Endothelial cell of umbilical vein (primary cell): ENCODE results near the gene TRIM3. TPM values are rescaled to one million over a fixed set of nuclear protein-coding genes. Genes with fewer than 3 reads are reported as not detected.

Experiments used
- BruUV-seq: library from RNA; stranded (reverse); fragments of 400-500 nt; replicated peaks from 2 replicates; lab custom pipeline; 2021; lab: Mats Ljungman, UMichigan
- CTCF ChIA-PET: fragments of 300-600, 350-600 bp; sonication (Branson Sonifier 250); formaldehyde crosslinking; loops from one replicate; lab custom pipeline; 2021; ENCODE audit warnings: antibody characterized with exemption, inconsistent platforms; lab: Charles Lee
- POLR2A ChIA-PET: fragments of 300-600, 350-600 bp; sonication (Branson Sonifier 250); formaldehyde crosslinking; loops from one replicate; lab custom pipeline; 2021; ENCODE audit warnings: antibody characterized with exemption, inconsistent platforms; lab: Charles Lee
- DNase-seq: peaks from one replicate; pipeline ENCODE4 v3.0.0-alpha.2; 2011; ENCODE audit warnings: low read depth, low spot score
- FAIRE-seq: peaks from 2 replicates; lab custom pipeline; 2011; peaks lifted over from hg19 to GRCh38; lab: Jason Lieb, UNC
- H2AFZ ChIP-seq: 2 replicates; pipeline ENCODE4 v1.6.0; 2012; ENCODE audit warnings: low read depth, low read length, control low read depth, inconsistent platforms
- H3K27ac ChIP-seq: 2 replicates; pipeline ENCODE4 v1.5.1; 2011; ENCODE audit warnings: low read depth, mild to moderate bottlenecking, control low read depth, low read length, moderate library complexity; ENCODE audit not compliant: insufficient read depth
- H3K27me3 ChIP-seq, 2 experiments: 2 replicates each; pipeline versions ENCODE4 v1.6.0 to v1.6.1; 2011; ENCODE audit warnings: low read length in 2 of 2, mixed read lengths in 1 of 2; ENCODE audit not compliant: control insufficient read depth in 2 of 2, insufficient read depth in 2 of 2
- H3K36me3 ChIP-seq, 2 experiments: 2 replicates in 1 of 2; 3 replicates in 1 of 2; pipeline ENCODE4 v1.5.1; 2011; ENCODE audit warnings: low read length in 2 of 2, mild to moderate bottlenecking in 1 of 2, moderate library complexity in 1 of 2; ENCODE audit not compliant: control insufficient read depth in 2 of 2, insufficient read depth in 2 of 2; ENCODE audit errors: extremely low read depth in 1 of 2
- H3K4me1 ChIP-seq: 3 replicates; pipeline ENCODE4 v1.5.1; 2011; ENCODE audit warnings: mild to moderate bottlenecking, low read length; ENCODE audit not compliant: control insufficient read depth, insufficient read depth; ENCODE audit errors: extremely low read depth
- H3K4me2 ChIP-seq: 2 replicates; pipeline ENCODE4 v1.6.1; 2011; ENCODE audit warnings: low read length, control low read depth, mixed read lengths; ENCODE audit not compliant: insufficient read depth
- H3K4me3 ChIP-seq, 3 experiments: fragments of 200-600 bp in 1 of 3; sonication (generic), shearing (Covaris generic) in 1 of 3; replicated peaks in 1 of 3; 2 replicates each; pipeline ENCODE4 v1.5.1; 2011 to 2016; ENCODE audit warnings: control low read depth in 3 of 3, low read length in 3 of 3, mild to moderate bottlenecking in 2 of 3, inconsistent platforms in 1 of 3, low read depth in 1 of 3, moderate library complexity in 1 of 3; ENCODE audit not compliant: insufficient read depth in 1 of 3
- H3K79me2 ChIP-seq: 2 replicates; pipeline ENCODE4 v1.6.0; 2012; ENCODE audit warnings: low read length, inconsistent platforms; ENCODE audit not compliant: control insufficient read depth, insufficient read depth
- H3K9ac ChIP-seq: replicated peaks from 2 replicates; pipeline ENCODE3; 2011; ENCODE audit warnings: low read length, control low read depth; ENCODE audit not compliant: insufficient read depth; ENCODE audit errors: extremely low read depth
- H3K9me1 ChIP-seq: replicated peaks from 3 replicates; pipeline ENCODE4 v1.6.0; 2011; ENCODE audit warnings: mild to moderate bottlenecking, low read length; ENCODE audit not compliant: control insufficient read depth, insufficient read depth; ENCODE audit errors: extremely low read depth
- H3K9me3 ChIP-seq: replicated peaks from 2 replicates; pipeline ENCODE4 v1.5.1; 2012; ENCODE audit warnings: low read length, inconsistent platforms; ENCODE audit not compliant: control insufficient read depth, insufficient read depth
- H4K20me1 ChIP-seq: replicated peaks from 2 replicates; pipeline ENCODE3; 2011; ENCODE audit warnings: mild to moderate bottlenecking, low read length; ENCODE audit not compliant: control insufficient read depth, insufficient read depth; ENCODE audit errors: extremely low read depth
- CTCF ChIP-seq, 2 donors: IDR thresholded peaks; 1 replicate in 1 of 2; 2 replicates in 1 of 2; pipeline ENCODE4 v1.5.1; 2011; ENCODE audit warnings: low read length in 2 of 2, mild to moderate bottlenecking in 2 of 2, moderate library complexity in 2 of 2, control low read depth in 1 of 2, inconsistent platforms in 1 of 2, low read depth in 1 of 2; ENCODE audit not compliant: insufficient read depth in 1 of 2; ENCODE audit errors: extremely low read depth in 1 of 2
- EZH2 ChIP-seq: IDR thresholded peaks from 2 replicates; pipeline ENCODE4 v1.6.1; 2012; ENCODE audit warnings: borderline replicate concordance, low read depth, mild to moderate bottlenecking, moderate library complexity, low read length, inconsistent platforms; ENCODE audit not compliant: severe bottlenecking
- FOS ChIP-seq: IDR thresholded peaks from 2 replicates; pipeline ENCODE4 v1.6.1; 2011; ENCODE audit warnings: mild to moderate bottlenecking, low read length, moderate library complexity, borderline replicate concordance; ENCODE audit not compliant: insufficient read depth
- GATA2 ChIP-seq: IDR thresholded peaks from 2 replicates; pipeline ENCODE4 v1.7.0; 2011; ENCODE audit warnings: low read depth, mild to moderate bottlenecking, moderate library complexity, mixed read lengths, low read length; ENCODE audit not compliant: insufficient read length, insufficient read depth
- JUN ChIP-seq: IDR thresholded peaks from 2 replicates; pipeline ENCODE4 v1.6.1; 2011; ENCODE audit warnings: borderline replicate concordance, low read depth; ENCODE audit not compliant: insufficient read length, insufficient read depth
- MAX ChIP-seq: IDR thresholded peaks from 2 replicates; pipeline ENCODE4 v1.6.1; 2011; ENCODE audit not compliant: insufficient read depth, insufficient read length
- MYC ChIP-seq: IDR thresholded peaks from one replicate; pipeline ENCODE4 v1.6.1; 2011; ENCODE audit warnings: mild to moderate bottlenecking, low read depth, low read length
- POLR2A ChIP-seq: IDR thresholded peaks from 2 replicates; pipeline ENCODE4 v1.6.1; 2012; ENCODE audit warnings: low read depth, mild to moderate bottlenecking, control low read depth, low read length
- POLR2AphosphoS5 ChIP-seq: IDR thresholded peaks from 2 replicates; pipeline ENCODE4 v1.6.1; 2012; ENCODE audit warnings: low read depth, mild to moderate bottlenecking, control low read depth, low read length, moderate library complexity; ENCODE audit not compliant: insufficient read depth
- dilution Hi-C: fragments of 300-500 bp; cut with MboI; formaldehyde crosslinking; loops from one replicate; pipeline ENCODE4 v1.15.0; 2019; ENCODE audit warnings: low sequenced_read_pairs; ENCODE audit not compliant: extremely low pct_ligation_motif_present
- intact Hi-C: fragments of 100-400 bp; cut with micrococcal nuclease; formaldehyde crosslinking; loops from one replicate; pipeline ENCODE4 v1.10.0; 2022
- polyA plus RNA-seq, 4 experiments: library from polyadenylated mRNA; depleted of rRNA in 3 of 4; stranded (reverse) in 3 of 4; unstranded in 1 of 4; fragments of >200 nt; gene quantifications; 2 replicates each; pipeline versions ENCODE4 v1.2.1 to v1.2.3, GENCODE V29; 2011 to 2012; ENCODE audit warnings: missing spikeins in 1 of 4
- total RNA-seq: library from RNA; stranded (reverse); gene quantifications from 2 replicates; pipeline ENCODE4 v1.2.3, GENCODE V29; 2021

The TRIM3 gene
- total and polyA plus RNA-seq, 2 donors (not counting 3 experiments of a cell fraction or from before 2014, with no cell fraction given), result 21.8 to 29.2 TPM

- Histone ChIP-seq H3K4me3 (no peak overlapping the region), H3K4me2 (no peak overlapping the region), H3K9me1 (no peaks in the 10 kb centered on the region), H3K27ac (no peak overlapping the region), H3K4me1 (no peaks in the 10 kb centered on the region), H4K20me1 (no peaks in the 10 kb centered on the region), H2AFZ (no peak overlapping the region), H3K9me3 (no peaks in the 10 kb centered on the region), H3K9ac (no peak overlapping the region), H3K36me3 (peaks cover 3 to 55% of the 10 kb centered on the region in 2 experiments), H3K27me3 (no peaks in the 10 kb centered on the region), H3K79me2 (no peaks in the 10 kb centered on the region)
- FAIRE-seq (no peak), DNase-seq (no peak)
- ChIA-PET CTCF (interaction anchor here (0.6 to 3.7 kb wide), 5 partner anchors 10 to 74 kb away, joined by 3 to 18 read pairs (median 10); partner anchors contain the start of gene HPX), POLR2A (no interaction called here)
- dilution Hi-C loops, result no loop called here
- no TSS peak for BruUV-seq
- intact Hi-C loops, result no loop called here
- TF ChIP-seq EZH2 (no peak), GATA2 (no peak), POLR2A (no peak), JUN (no peak), MYC (no peak), MAX (no peak), POLR2AphosphoS5 (no peak), CTCF (IDR thresholded peaks at IDR 0.05; ENCODE audit: extremely low read depth in 1 of 2, insufficient read depth in 1 of 2, low read depth in 1 of 2, low read length in 2 of 2) (no peak), FOS (no peak)
Measured at GRCh38 chr11:6453152-6453551, 20.6 kb downstream of the TRIM3 start.
